ENCODE measurements around the gene ZFYVE1. TPM values are rescaled to one million over a fixed set of nuclear protein-coding genes. Genes with fewer than 3 reads are reported as not detected.

The ZFYVE1 gene
- total RNA-seq, 1 donor from 2014 or later: 14.3 TPM

DNA sequence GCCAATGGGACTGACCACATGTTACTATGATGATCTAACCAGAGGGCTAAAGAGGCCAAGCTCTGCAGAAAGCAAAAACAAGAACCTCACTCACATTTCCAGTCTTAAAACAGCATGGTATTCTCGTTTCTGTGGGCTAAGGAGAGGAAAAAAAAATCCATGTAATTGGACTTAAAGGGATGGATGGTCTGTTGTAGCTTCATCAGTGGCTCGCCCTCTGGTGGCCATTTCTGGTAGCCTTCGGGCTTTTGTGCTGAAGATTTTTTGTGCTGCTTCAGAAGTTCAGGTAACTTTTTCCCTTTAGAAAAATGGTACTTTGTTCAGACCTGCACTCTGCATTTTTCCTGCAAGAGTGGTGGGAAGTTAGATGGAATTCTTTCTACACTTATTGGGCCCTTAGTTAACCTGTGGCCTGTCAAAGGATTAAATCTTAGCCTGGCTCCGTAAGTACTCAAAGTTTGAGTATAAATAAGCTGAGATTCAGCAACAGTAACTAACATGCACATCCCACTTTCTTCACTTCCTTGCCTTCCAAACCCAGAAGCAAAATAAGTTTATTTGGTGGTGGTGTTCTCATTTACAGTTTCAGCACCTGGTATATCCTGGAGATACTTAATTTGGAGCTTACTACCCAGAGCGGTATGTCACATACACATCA lies 78.3 kb downstream of the ZFYVE1 start:
- H2AFZ ChIP-seq (replicated peaks): peak overlapping the region; percentile 59
- H3K79me2 ChIP-seq (ENCODE audit: low read depth): no peaks in the 10 kb centered on the region
- Mint-ChIP-seq H3K36me3 (peaks cover 3% of the 10 kb centered on the region), H3K4me3 (no peak overlapping the region), H3K27ac (no peak overlapping the region), H3K4me1 (no peaks in the 10 kb centered on the region), H3K27me3 (ENCODE audit: insufficient read depth, low read depth) (peaks cover 4% of the 10 kb centered on the region), H3K9me3 (no peaks in the 10 kb centered on the region)
- H3F3A ChIP-seq (ENCODE audit: low read depth): no peaks in the 10 kb centered on the region
- H3K36me3 ChIP-seq: no peaks in the 10 kb centered on the region
- no peaks in the 10 kb centered on the region for H4K20me1 ChIP-seq (ENCODE audit: low read depth)
- TF ChIP-seq, protein P1, sequence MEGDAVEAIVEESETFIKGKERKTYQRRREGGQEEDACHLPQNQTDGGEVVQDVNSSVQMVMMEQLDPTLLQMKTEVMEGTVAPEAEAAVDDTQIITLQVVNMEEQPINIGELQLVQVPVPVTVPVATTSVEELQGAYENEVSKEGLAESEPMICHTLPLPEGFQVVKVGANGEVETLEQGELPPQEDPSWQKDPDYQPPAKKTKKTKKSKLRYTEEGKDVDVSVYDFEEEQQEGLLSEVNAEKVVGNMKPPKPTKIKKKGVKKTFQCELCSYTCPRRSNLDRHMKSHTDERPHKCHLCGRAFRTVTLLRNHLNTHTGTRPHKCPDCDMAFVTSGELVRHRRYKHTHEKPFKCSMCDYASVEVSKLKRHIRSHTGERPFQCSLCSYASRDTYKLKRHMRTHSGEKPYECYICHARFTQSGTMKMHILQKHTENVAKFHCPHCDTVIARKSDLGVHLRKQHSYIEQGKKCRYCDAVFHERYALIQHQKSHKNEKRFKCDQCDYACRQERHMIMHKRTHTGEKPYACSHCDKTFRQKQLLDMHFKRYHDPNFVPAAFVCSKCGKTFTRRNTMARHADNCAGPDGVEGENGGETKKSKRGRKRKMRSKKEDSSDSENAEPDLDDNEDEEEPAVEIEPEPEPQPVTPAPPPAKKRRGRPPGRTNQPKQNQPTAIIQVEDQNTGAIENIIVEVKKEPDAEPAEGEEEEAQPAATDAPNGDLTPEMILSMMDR (IDR thresholded peaks at IDR 0.05): peak; percentile 93
- no peak for TF ChIP-seq EZH2phosphoT487 (IDR thresholded peaks at IDR 0.05)
- H3K4me3 ChIP-seq: no peak overlapping the region
- H3K4me2 ChIP-seq: no peak overlapping the region
- no peak overlapping the region for H3K9ac ChIP-seq
- H3K27me3 ChIP-seq: no peaks in the 10 kb centered on the region
- no peak overlapping the region for H3K27ac ChIP-seq
- no peaks in the 10 kb centered on the region for H3K9me3 ChIP-seq (ENCODE audit: low read depth)
- no peaks in the 10 kb centered on the region for H3K4me1 ChIP-seq
- peak; percentile 75 for DNase-seq (ENCODE audit: low spot score)

DNA sequence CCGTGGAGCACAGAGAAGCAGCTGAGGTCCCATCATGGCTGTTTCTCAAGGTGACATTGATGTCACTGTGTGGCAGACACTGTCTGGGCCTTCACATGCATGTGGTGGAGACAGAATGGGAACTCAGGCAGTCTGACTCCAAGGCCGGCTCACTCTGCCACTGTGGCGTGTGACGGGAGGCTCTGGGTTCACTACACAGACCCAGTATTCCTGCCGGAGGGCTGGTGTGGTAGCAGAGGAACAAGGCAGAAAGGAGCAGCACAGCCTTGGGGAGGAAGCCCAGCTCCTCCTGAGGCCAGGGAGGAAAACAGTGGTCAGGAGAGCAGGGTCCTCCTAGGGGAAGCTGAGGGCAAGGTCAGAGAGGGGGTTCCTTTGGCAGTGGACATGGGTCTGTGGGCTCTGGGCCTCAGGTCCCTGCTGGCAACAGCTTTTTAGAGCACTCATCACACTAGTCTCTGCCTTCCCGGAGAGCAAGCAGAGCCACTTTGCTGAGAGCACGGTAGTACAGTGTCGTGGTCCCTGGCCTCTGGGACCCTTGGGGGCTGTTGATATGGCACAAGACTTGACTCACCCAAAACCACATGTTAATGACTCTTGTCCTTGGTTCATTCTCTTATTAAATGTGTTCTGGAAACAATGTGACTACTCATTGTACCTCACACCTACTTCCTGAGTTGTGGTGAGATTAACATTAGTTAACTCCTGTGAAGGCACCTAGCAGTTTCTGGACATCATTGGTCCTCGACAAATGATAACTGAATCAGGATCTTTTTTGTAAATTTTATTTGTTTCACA lies 79.3 kb downstream of the ZFYVE1 start:
- no peak overlapping the region for H3K9ac ChIP-seq
- H3K27me3 Mint-ChIP-seq (ENCODE audit: insufficient read depth, low read depth): peaks cover 4% of the 10 kb centered on the region

DNA sequence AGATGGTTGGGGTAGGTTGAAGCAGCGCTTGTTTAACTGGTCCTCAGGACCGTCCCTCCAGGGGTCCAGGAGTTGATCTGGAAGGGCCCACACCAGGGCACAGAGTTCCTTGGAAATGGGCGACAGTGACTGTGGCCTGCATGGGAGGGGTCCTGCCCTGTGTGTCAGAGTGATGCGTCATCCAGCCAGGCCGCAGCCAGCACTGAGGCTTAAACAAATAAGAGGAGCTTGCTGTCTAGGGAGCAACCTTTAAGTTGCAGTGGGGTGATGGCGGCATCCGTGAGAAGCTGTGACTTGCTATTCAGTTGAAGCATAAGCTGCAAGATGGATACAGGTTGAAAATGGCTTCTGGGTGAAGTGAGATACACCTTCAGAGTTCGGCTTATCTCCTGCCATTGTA lies 80.4 kb downstream of the ZFYVE1 start:
- no peaks in the 10 kb centered on the region for H4K20me1 ChIP-seq (ENCODE audit: low read depth)
- peaks cover 5% of the 10 kb centered on the region for H3K36me3 Mint-ChIP-seq

More for the DNA sequence above, 79.3 kb downstream of the ZFYVE1 start:
- no peaks in the 10 kb centered on the region for H3K4me1 Mint-ChIP-seq
- TF ChIP-seq EZH2phosphoT487 (IDR thresholded peaks at IDR 0.05): no peak
- TF ChIP-seq, protein P1 (IDR thresholded peaks at IDR 0.05): no peak
- TF ChIP-seq EZH2 (IDR thresholded peaks at IDR 0.05): no peak
- H3K36me3 Mint-ChIP-seq: peaks cover 3% of the 10 kb centered on the region
- H3K27ac Mint-ChIP-seq: no peak overlapping the region
- Histone ChIP-seq H3K27me3 (no peaks in the 10 kb centered on the region), H3K79me2 (ENCODE audit: low read depth) (no peaks in the 10 kb centered on the region), H3K4me3 (no peak overlapping the region), H2AFZ (replicated peaks) (no peak overlapping the region), H4K20me1 (ENCODE audit: low read depth) (no peaks in the 10 kb centered on the region), H3K4me1 (no peaks in the 10 kb centered on the region), H3K4me2 (no peak overlapping the region), H3K9me3 (ENCODE audit: low read depth) (no peaks in the 10 kb centered on the region), H3F3A (ENCODE audit: low read depth) (no peaks in the 10 kb centered on the region), H3K27ac (no peak overlapping the region), H3K36me3 (no peaks in the 10 kb centered on the region)
- H3K4me3 Mint-ChIP-seq: no peak overlapping the region
- DNase-seq (ENCODE audit: low spot score): no peak
- no peaks in the 10 kb centered on the region for H3K9me3 Mint-ChIP-seq

More for the DNA sequence above, 80.4 kb downstream of the ZFYVE1 start:
- H3K27me3 ChIP-seq: no peaks in the 10 kb centered on the region
- Mint-ChIP-seq H3K27me3 (ENCODE audit: insufficient read depth, low read depth) (peaks cover 4% of the 10 kb centered on the region), H3K9me3 (no peaks in the 10 kb centered on the region), H3K4me1 (no peaks in the 10 kb centered on the region), H3K27ac (no peak overlapping the region), H3K4me3 (no peak overlapping the region)
- H3K79me2 ChIP-seq (ENCODE audit: low read depth): no peaks in the 10 kb centered on the region
- H3F3A ChIP-seq (ENCODE audit: low read depth): no peaks in the 10 kb centered on the region
- H3K36me3 ChIP-seq: no peaks in the 10 kb centered on the region
- no peak overlapping the region for H3K4me3 ChIP-seq
- no peaks in the 10 kb centered on the region for H3K4me1 ChIP-seq
- H3K27ac ChIP-seq: no peak overlapping the region
- no peak for TF ChIP-seq EZH2phosphoT487 (IDR thresholded peaks at IDR 0.05)
- no peak for TF ChIP-seq EZH2 (IDR thresholded peaks at IDR 0.05)
- TF ChIP-seq, protein P1 (IDR thresholded peaks at IDR 0.05): no peak
- H2AFZ ChIP-seq (replicated peaks): no peak overlapping the region
- H3K9me3 ChIP-seq (ENCODE audit: low read depth): no peaks in the 10 kb centered on the region
- no peak overlapping the region for H3K4me2 ChIP-seq
- no peak for DNase-seq (ENCODE audit: low spot score)
- H3K9ac ChIP-seq: no peak overlapping the region
